HG03045 (cell line): ENCODE measurements around the gene WIZ.

Experiments used
- ATAC-seq: cut with Tn5 transposase; IDR thresholded peaks from one replicate; pipeline ENCODE4 v1.9.1; 2021; ENCODE audit warnings: mild to moderate bottlenecking, moderate library complexity; ENCODE audit not compliant: unreplicated experiment

Gene WIZ

DNA sequence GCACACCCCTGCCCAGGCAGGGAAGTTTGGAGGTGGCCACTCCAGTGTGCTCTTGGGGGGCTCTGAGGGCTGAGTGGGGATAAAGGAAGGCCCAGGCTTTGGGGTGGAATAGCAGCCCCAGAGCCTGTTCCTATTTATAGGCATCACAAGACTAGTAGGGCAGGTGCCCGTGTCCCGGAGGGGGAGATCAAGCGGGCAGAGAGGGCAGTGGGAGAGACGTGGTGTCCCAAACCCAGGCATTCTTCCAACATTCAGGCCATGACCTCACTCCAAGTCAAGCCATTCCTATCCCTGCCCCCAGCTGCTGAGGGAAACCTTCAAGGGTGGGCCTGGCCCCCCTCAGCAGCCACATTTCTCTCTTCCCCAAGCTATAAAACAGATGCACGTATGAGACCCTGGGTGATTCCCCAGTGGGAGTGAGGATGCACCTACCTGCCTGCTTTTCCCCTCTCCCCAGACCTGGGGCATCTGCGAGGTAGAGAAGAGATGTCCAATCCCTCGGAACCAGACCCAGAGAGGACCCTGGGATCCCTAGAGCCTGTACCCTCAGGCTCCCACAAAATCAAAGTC lies 3.9 kb downstream of the WIZ start:
- ATAC-seq, result no peak

DNA sequence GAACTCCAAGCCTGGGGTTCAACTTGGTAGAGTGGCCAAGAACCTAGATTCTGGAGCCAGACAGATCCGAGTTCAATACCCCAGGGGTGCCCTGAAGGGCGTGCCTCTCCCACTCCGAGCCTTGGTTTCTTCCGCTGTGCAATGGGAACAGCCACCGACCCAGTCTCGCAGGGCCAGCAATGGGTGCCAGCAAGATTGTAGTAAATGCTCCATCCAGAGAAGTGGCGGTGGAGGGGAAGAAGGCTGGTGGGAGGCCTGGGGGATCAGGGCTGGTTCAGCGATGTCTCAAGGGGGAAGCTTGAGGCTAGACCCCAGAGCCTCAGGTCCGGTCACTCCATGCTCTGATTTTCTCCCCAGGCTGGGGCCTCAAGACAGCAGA lies 4.5 kb downstream of the WIZ start:
- no peak for ATAC-seq

DNA sequence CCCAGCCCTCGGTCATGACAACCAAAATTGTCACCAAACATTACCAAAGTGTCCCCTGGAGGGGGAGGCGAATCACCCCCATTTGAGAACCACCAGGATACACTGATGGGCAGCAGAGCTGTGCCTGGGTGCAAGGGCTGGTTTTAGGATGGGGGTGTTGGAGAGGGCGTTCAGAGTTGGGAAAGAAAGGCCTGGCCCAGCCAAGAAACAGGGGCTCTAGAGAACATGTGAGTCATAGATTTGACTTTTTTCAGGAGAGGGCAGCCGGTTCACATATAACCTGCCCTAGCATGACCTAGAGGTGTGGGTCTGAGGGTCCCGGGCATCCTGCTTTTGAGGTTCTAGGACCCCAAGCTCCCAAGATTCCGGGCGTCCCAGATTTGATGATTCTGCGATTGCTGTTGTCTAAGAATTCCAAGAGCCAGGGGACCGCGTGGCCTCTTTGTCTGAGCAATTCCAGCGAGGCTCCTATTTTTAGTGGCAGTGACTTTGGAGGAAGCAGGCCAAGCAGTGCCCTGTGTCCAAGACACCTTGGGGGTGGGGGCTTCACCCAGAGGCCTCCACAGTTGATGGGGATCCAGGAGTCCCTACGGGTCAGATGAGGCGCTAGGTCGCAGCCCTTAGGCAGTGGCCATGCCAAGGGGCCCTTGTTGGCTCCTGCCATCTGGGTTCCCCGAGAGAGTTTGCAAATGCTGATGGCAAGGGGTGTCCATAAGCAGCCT lies 5.1 kb downstream of the WIZ start:
- ATAC-seq, result no peak

DNA sequence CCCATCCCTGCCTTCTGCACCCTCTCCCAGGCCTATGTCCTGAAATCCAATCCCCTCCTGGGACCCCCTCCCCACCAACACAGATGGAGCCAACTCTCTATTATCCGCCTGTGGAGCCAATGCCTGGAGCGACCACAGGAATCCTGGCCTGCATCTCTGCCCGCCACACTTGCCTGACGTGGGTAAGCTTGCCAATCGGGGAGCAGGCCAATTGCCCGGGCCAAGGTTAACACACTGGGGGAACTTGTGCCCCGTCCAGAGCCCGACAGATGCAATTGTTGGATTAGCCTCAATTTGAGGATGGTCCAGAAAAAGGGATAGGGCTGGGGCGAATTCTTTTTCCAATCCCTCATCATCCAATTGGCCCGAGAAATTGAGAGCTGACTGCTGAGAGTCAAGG lies 5.9 kb downstream of the WIZ start:
- ATAC-seq, result no peak

DNA sequence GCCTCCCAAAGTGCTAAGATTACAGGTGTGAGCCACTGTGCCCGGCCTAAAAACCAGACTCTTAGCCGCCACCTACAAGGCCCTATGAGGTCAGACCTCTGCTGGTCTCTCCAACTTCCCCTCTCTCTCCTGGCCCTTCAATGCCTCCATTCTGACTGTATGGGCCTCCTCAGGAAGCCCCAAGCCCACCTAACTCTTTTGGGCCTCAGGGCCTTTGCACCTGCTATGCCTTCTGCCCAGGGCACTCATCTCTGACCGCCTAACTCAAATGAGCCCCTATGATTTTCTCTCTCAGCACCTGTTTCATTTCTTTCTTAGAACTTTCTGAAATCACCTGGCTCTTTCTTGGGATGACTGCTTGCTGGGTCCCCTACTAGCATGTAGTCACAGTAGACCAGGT lies 6.4 kb downstream of the WIZ start:
- no peak for ATAC-seq

DNA sequence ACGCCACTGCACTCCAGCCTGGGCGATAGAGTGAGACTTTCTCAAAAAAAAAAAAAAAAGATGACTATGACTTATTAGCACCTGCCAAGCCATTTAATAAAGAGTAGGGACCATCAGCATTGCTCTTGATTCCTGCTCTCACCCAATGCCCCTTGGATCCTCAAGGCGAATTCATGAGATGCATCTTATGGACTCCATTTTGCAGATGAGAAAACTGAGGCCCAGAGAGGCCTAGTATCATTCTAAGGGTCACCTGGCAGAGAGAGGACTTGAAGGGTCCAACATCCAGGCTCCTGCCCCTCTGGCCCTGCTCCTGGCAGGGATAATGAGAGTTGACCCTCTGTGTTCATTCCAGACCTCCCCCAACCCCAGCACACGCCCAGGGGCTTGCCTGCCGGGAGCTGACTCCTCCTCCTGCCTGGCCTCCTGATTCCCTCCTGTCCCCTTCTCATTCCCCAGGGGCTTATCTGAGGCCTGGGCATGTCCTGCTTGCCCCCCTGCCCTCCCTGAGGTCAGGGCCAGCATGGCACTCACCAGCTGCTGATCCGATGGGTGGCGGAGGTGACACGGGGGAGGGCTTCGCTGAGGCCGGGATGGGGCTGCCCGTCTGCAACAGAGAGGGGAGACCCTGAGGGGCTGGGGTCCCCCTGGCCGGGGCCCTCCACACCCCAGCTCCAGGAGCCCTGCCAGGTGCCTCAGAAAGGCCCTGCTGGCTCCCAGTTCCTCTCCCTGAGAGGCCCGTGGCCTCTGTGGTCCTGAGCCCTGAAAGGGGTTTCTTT lies 7.4 kb downstream of the WIZ start:
- no peak for ATAC-seq

DNA sequence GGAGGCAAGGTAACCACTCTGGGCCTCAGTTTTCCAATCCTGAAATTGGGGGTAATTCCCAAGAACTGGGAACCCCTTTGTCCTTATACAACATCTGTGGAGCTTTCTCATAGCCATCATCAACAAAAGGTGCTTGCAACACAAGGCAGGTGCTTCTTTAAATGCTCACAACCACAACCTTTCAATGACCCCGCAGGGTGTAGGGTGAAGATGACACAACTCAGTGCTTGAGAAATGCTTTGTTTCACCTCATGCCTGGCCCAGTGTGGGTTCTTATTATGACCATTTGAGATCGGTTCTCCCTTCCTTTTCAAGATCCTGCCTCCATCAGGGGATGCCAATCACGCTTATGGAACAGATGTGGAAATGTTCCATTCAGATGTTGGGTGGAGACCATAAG lies 8.4 kb downstream of the WIZ start:
- ATAC-seq, result no peak

DNA sequence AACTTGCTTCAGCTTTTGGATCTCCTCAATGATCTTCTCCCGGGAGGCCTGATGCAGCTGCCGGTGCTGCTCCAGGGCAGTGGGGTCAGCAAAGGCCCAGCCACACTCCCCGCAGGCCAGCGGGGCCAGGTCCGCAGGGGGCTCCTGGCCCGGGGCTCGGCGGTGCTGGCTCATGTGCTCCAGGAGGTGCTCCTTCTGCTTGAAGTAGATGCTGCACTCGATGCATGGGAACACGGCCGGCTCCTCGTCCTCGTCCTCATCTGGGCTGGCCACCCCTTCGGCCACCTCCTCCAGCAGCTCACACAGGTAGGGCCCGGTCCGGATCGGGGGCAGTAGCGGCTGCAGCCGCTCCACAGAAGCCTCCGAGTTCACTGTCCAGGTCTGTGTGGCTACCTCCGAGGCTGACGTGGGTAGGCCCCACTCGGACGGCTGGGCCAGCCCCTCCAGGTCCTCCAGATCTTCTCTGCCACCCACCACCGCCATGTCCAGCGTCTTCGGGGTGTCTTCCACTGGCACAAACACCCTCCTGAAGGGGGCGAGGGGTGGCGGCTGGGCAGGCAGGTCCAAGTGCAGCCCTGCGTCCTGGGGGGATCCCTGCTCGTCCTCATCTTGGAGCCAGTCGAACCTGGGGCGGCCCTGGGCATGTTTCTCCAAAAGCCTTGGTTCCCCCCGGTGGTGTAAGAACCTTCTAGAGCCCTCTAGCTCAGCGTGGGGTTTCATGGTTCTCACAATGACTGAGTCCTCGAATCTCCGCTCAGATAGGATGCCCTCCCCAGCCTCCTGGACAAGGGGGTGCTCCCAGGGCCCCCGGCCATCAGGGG lies 9.7 kb downstream of the WIZ start:
- no peak for ATAC-seq

DNA sequence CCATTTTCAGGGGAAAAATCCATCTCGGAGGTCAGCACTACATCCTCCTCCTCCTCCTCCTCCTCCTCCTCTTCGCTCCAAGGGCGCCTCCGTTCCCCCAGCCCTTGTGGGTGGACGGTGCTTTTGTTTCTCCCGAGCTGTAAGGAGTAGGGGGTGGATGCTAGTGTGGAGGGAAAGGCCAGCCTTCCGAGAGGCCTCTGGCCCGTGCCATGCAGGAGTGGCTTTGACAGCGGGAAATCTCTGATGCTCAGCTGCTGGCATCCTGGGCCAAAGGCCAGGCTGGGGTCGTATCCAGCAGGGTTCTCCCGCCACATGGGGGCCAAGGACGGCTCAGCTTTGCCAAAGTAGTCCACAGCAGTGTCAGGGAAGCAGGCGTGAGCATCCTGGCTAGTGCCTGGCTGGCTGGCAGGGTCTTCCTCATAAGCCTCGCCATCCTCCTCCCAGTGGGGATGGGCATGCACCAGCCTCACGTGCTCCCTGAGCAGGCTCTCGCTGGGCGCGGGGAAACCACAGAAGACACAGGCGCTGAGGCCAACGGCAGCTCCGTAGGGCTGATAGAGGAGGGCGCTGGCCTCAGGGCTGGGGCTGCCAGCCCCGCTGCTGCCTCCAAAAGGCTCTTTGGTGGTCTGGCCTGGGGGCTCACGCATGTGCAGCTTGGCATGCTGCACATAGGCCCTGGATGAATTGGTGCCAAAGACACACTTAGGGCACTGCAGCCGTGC lies 10.5 kb downstream of the WIZ start:
- ATAC-seq, result no peak

DNA sequence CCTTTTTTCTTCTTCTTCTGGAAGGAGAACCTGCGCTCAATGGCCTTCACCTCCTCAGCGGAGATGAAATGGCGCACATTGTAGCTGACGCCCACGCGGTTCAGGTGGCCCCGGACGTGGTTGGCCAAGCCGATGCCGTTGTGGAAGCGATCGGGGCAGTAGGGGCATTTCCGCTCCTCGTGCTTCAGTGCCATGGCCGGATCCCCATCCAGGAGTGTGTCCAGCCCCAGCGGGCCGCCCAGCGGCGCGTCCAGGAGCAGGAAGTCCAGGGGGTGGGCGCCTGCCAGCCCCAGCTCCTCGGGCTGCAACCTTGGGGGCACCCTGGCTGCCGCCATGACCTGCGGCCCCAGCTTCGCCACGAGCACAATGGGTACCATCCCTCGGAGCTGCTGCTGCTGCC lies 11.2 kb downstream of the WIZ start:
- no peak for ATAC-seq

DNA sequence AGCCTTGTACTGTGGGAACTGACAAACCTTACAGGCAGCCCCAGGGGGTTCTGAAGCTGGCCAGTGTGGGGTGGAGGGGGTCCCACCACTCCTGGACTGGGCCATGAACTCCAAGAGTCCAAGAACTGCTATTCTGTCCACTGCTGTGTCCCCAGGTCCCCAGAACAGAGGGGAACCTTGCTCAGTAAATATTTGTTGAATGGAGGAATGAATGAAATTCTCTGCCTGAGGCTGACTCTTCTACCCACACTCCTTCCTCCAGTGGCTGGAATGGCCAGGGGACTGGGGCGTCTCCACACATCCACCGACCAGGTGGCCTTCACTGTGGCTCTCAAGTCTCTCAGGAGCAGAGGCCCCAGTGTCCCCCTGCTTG lies 11.6 kb downstream of the WIZ start:
- ATAC-seq, result no peak

DNA sequence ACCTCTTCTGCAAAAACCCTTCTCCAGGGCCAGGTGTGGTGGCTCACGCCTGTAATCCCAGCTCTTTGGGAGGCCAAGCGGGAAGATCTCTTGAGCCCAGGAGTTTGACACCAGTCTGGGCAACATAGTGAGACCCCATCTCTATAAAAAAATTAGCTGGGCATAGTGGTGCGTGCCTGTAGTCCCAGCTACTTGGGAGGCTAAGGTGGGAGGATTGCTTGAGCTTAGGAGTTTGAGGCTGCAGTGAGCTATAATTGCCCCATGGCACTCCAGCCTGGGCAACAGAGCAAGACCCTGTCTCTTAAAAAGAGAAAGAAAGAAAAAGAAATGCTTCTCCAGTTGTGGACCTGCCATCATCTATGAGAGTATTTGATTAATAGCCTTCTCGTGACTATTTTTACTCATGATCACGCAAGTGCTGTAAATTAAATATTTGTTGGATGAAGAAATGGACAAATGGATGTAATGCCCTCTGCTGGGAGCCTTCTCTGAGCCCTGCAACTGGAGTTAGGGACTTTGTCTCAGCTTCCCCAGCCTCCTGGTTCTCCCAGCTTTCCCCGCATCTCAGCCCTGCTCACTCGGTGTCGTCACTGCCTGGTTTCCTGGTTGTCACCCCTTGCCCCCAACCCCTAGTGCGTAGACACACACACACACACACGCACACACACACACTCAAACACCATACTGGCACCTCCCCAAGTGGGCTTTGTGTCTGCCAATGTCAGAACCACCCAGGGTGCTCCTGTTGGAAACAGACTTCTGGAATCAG lies 12.2 kb downstream of the WIZ start:
- ATAC-seq, result no peak

DNA sequence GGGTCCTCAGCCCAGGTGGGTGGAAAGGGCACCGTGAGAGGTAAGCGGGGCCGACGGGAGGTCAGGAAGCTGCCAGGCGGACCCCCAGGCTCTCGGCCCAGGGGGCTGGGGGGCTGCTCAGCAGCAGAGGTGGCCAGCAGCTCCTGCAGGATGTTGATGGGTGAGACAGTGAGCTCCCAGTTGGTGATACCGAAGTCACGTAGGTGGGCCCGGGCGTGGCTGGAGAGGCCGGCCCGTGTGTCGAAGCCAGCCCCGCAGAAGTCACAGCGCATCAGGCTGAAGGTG lies 13.0 kb downstream of the WIZ start:
- ATAC-seq, result no peak

DNA sequence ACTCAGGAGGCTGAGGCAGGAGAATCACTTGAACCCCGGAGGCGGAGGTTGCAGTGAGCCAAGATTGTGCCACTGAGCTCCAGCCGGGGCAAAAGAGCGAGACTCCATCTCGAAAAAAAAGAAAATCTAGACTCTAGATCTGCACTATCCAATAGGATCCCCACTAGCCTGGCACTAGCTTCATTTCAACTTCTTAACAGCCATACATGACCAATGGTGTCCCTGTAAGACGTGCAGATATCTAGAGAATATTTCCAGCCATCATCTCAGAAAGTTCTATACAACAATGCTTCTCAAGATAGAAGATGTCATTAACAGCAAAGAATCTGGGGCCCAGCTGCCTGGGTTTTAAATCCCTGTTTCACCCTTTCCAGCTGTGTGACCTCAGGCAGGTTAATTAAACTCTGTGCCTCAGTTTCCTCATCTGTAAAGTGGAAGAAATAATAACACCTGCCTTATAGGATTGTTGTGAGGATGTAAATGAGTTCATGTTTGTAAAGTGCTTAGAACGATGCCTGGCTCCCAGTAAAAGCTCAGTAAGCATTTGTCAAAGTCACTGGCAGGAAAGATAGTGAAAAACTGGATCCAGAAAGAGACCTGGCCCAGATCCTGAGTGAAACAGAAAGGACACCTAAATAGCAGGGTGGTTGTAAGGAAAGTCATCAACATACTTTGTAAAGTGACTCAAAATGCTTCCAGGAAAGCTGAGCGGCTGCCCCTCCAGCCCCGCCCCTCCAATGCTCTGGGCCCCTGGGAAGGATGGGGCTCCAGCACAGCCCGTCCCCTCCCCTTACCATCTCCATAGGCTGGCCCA lies 13.5 kb downstream of the WIZ start:
- ATAC-seq, result no peak

DNA sequence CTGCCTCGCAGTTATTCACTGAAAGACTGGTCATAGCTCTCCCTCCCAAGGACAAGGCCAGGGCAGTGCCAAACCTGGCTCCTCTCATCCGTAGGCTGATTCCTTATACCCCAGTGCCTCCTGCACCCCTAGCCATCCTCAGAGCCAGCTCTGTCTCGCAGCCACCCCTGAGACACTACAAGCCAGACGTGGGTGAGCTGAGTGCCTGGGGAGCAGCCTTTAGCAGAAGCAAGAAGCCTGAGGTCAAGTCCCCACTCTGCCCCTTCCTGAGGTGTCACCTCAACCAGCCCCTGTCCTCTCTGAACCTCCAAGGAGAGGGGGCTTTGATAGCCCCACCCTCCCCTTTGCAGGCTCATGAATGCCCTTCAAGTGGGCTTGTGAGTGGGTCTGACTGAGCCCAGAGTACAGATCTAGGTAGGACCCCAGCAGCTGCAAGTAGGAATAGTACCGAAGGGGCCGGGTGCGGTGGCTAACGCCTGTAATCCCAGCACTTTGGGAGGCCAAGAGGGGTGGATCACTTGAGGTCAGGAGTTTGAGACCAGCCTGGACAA lies 16.2 kb downstream of the WIZ start:
- no peak for ATAC-seq

DNA sequence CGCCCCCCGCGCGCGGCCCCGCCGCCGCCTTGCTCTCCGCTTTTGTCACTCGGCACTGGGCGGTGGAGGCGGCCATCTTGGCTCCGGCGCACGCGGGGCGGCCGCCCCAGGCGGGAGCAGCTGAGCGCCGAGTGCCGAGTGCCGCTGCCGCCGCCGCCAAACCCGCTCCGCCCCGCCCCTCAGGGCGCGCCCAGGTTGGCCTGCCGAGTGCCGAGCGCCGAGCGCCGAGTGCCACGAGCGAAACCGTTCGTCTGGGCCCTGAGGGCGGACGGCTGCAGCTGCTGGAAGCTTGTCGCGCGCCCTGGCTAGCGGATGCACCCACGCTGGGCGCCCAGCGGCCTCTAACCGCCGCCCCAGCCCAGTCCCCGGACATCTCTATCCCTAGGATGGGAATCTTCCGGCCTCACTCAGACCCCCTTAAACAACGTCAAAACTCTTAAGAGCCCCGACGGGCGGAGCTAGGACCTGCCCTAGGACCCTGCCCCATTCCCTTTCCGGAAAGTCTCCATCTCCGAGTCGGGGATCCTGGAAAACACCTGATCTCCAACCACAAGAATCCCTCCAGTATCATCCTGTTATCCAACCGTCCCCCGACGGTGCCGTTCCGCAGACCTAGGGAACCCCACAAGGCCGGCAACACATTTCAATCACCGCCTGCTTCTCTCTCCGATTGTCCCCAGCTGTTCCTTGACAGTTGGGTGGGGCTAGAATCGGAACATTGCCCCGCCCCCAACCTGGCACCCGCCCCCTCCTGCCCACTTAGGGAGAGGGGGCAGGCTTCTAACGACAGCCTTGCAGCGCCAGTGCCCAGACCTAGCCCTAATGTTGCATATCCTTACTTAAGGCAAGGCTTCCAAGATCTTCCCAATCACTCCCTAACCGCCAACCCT lies 16.9 kb downstream of the WIZ start:
- ATAC-seq, result peak; percentile 67

DNA sequence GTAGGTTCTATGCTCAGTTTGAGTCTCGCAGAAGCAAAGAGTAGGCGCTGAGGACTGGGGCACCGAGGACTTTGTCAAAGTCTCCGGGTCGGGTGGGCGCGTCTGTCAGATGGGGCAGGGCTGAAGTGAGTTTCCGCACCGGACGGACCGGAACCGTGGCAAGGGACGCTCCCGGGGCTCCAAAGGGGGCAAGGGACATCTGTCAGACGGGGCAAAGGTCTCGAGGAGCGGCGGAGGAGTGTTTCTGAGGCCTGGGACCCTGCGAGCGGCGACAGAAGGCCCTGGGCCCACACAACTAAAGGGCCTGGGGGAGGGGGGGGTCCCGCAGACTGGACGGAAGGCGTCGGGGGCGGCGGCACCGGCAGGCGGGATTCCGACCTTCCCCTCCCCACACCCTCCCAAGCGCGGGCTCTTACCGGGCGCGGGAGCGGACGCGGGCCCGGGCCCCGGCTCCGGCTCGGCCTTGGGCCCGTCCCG lies 17.7 kb downstream of the WIZ start:
- ATAC-seq, result peak; percentile 11

DNA sequence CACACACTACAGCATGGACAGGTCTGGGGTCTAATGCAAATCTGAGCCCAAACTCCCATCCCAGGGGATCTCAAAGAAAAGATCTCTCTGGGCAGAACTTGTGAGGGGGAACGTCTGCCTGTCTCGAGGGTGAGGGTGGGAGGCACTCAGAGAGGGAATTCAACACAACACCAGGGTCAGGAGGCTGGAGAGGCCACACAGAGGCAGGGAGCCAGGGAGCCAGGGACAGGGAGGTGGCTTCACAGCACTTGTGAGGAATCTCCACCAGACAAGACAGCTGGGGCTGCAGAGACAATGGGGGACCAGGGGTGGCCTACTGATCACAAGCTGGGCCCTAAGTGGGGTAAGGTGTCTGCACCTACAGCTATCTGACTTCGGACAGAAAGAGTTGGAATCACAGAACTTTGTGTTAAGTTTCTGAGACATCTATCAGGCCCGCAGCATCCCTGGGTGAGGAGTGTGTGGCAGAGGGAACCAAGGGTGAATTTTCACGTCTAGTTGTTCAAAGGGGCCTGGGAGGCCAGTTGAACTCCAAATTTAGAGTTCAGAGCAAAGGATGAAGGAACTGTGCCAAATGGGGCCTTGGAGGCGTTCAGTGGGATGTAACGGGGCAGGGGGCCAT lies 18.2 kb downstream of the WIZ start:
- no peak for ATAC-seq
